Tibial nerve (tissue), 4 donors: ENCODE results near the gene HAUS6. TPM values are rescaled to one million over a fixed set of nuclear protein-coding genes. Genes with fewer than 3 reads are reported as not detected.

Experiments used
- DNase-seq, 2 donors: peaks; one replicate each; pipeline ENCODE4 v3.0.0-alpha.2; 2019; ENCODE audit warnings: low spot score in 2 of 2
- H3K27ac ChIP-seq, 4 donors: fragments of 200-600 bp; sonication (generic) in 3 of 4; one replicate each; pipeline ENCODE4 v1.5.1; 2017 to 2019; ENCODE audit warnings: mild to moderate bottlenecking in 1 of 4
- H3K27me3 ChIP-seq, 2 donors: fragments of 200-600 bp; sonication (generic) in 1 of 2; one replicate each; pipeline versions ENCODE4 v1.5.1 to v1.6.0; 2017 to 2019
- H3K36me3 ChIP-seq, 3 donors: fragments of 200-600 bp; sonication (generic); one replicate each; pipeline ENCODE4 v1.5.1; 2018 to 2019
- H3K4me1 ChIP-seq, 4 donors: fragments of 200-600 bp; sonication (generic) in 3 of 4; one replicate each; pipeline ENCODE4 v1.5.1; 2017 to 2019
- H3K4me3 ChIP-seq, 4 donors: fragments of 200-600 bp; sonication (generic) in 3 of 4; one replicate each; pipeline ENCODE4 v1.5.1; 2017 to 2019; ENCODE audit warnings: mild to moderate bottlenecking in 1 of 4, moderate library complexity in 1 of 4
- H3K9me3 ChIP-seq, 4 donors: fragments of 200-600 bp; sonication (generic) in 3 of 4; one replicate each; pipeline ENCODE4 v1.5.1; 2017 to 2019
- EP300 ChIP-seq, 2 donors: sonication (generic); formaldehyde crosslinking; IDR thresholded peaks; one replicate each; pipeline ENCODE4 v1.6.1; 2017; ENCODE audit warnings: antibody characterized with exemption in 2 of 2, mild to moderate bottlenecking in 1 of 2
- POLR2A ChIP-seq, 2 donors: fragments of 450-650 bp; IDR thresholded peaks; one replicate each; pipeline ENCODE4 v1.6.1; 2017; ENCODE audit warnings: antibody characterized with exemption in 2 of 2, mild to moderate bottlenecking in 2 of 2, moderate library complexity in 2 of 2
- WGBS, 2 donors: methylation state at CpG; one replicate each; pipeline ENCODE4 v1.1.5; 2018; 5-methylcytosine and 5-hydroxymethylcytosine counted together
- total RNA-seq, 4 donors: library from RNA; depleted of rRNA; stranded (reverse); fragments of >200 nt; gene quantifications; one replicate each; pipeline ENCODE4 v1.1.0, GENCODE V29; 2016
- TF ChIP-seq, protein P1 (sequence below), 5 experiments: fragments of 200-600 bp in 3 of 5; fragments of 450-650 bp in 2 of 5; sonication (generic) in 3 of 5; IDR thresholded peaks; one replicate each; pipeline ENCODE4 v1.5.1; 2016 to 2019; ENCODE audit warnings: antibody characterized with exemption in 5 of 5, mild to moderate bottlenecking in 3 of 5, moderate library complexity in 2 of 5

The HAUS6 gene
- total RNA-seq, 4 donors from 2014 or later, result 10.1 to 37.1 (median 11.2) TPM

DNA sequence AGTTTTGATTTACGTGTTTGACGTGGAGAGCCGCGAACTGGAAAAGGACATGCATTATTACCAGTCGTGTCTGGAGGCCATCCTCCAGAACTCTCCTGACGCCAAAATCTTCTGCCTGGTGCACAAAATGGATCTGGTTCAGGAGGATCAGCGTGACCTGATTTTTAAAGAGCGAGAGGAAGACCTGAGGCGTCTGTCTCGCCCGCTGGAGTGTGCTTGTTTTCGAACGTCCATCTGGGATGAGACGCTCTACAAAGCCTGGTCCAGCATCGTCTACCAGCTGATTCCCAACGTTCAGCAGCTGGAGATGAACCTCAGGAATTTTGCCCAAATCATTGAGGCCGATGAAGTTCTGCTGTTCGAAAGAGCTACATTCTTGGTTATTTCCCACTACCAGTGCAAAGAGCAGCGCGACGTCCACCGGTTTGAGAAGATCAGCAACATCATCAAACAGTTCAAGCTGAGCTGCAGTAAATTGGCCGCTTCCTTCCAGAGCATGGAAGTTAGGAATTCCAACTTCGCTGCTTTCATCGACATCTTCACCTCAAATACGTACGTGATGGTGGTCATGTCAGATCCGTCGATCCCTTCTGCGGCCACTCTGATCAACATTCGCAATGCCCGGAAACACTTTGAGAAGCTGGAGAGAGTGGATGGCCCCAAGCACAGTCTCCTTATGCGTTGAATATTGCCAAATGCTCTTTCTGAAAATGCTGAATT, 52.6 kb downstream of the HAUS6 start:
- Histone ChIP-seq H3K27me3 (no peaks in the 10 kb centered on the region), H3K9me3 (no peaks in the 10 kb centered on the region), H3K4me3 (peak overlapping the region; percentile 68 to 99 (median 94)), H3K4me1 (peaks cover 0 to 54% (median 28%) of the 10 kb centered on the region in 4 donors), H3K36me3 (peaks cover 0 to 14% (median 0%) of the 10 kb centered on the region in 3 donors), H3K27ac (peak overlapping the region; percentile 98 to 99 (median 99))
- peak in 1 of 2 donors; percentile 16 for DNase-seq
- TF ChIP-seq, protein P1, sequence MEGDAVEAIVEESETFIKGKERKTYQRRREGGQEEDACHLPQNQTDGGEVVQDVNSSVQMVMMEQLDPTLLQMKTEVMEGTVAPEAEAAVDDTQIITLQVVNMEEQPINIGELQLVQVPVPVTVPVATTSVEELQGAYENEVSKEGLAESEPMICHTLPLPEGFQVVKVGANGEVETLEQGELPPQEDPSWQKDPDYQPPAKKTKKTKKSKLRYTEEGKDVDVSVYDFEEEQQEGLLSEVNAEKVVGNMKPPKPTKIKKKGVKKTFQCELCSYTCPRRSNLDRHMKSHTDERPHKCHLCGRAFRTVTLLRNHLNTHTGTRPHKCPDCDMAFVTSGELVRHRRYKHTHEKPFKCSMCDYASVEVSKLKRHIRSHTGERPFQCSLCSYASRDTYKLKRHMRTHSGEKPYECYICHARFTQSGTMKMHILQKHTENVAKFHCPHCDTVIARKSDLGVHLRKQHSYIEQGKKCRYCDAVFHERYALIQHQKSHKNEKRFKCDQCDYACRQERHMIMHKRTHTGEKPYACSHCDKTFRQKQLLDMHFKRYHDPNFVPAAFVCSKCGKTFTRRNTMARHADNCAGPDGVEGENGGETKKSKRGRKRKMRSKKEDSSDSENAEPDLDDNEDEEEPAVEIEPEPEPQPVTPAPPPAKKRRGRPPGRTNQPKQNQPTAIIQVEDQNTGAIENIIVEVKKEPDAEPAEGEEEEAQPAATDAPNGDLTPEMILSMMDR (IDR thresholded peaks at IDR 0.05), result no peak
- no peak for TF ChIP-seq EP300 (IDR thresholded peaks at IDR 0.05)
- no peak for TF ChIP-seq POLR2A (IDR thresholded peaks at IDR 0.05)
- 3 to 8% methylated on average over 33 of the region's 33 CpGs for WGBS, 2 donors

GRCh38 chr9:19048966-19049916, 53.5 kb downstream of the HAUS6 start, which contains the start of gene RRAGA:
TSS of gene RRAGA (plus strand) at chr9:19049427. CDS start at chr9:19049660, 233 bp downstream.
- DNase-seq, result peak; percentile 89 to 91
- no peaks in the 10 kb centered on the region for H3K27me3 ChIP-seq
- H3K4me1 ChIP-seq, result peaks cover 0 to 48% (median 28%) of the 10 kb centered on the region in 4 donors
- TF ChIP-seq EP300 (IDR thresholded peaks at IDR 0.05) (peak; percentile 36 to 95), POLR2A (IDR thresholded peaks at IDR 0.05) (peak; percentile 71 to 90)
- TF ChIP-seq, protein P1 (IDR thresholded peaks at IDR 0.05), result peak; percentile 83 to 97 (median 87)
- H3K4me3 ChIP-seq, result peak within 1 kb of the TSS; percentile 68 to 99 (median 94)
- WGBS, 2 donors, result 1% methylated on average over 60 to 81 of the region's 82 CpGs
- no peaks in the 10 kb centered on the region for H3K9me3 ChIP-seq
- H3K36me3 ChIP-seq, result peaks cover 0 to 10% (median 0%) of the 10 kb centered on the region in 3 donors
- H3K27ac ChIP-seq, result peak within 1 kb of the TSS; percentile 98 to 99 (median 99)

DNA sequence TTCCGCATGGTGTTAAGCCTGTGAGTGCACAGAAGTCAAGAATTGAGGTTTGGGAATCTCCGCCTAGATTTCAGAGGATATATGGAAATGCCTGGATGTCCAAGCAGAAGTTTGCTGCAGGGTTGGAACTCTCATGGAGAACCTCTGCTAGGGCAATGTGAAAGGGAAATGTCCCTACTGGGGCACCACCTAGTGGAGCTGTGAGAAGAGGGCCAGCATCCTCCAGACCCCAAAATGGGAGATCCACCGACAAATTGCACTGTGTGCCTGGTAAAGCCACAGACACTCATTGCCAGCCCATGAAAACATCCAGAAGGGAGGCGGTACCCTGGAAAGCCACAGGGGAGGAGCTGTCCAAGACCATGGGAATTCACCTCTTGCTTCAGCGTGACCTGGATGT, 66.1 kb downstream of the HAUS6 start:
- Histone ChIP-seq H3K9me3 (no peaks in the 10 kb centered on the region), H3K36me3 (no peaks in the 10 kb centered on the region), H3K4me3 (no peak overlapping the region), H3K27ac (no peak overlapping the region), H3K4me1 (no peaks in the 10 kb centered on the region), H3K27me3 (no peaks in the 10 kb centered on the region)
- TF ChIP-seq EP300 (IDR thresholded peaks at IDR 0.05) (no peak), POLR2A (IDR thresholded peaks at IDR 0.05) (no peak)
- 99 to 100% methylated on average over 5 of the region's 5 CpGs for WGBS, 2 donors
- DNase-seq, result no peak

- H3K27me3 ChIP-seq, result no peaks in the 10 kb centered on the region
- no peak for DNase-seq
- no peaks in the 10 kb centered on the region for H3K9me3 ChIP-seq
- 75 to 82% methylated on average over 14 to 20 of the region's 20 CpGs for WGBS, 2 donors
- no peak within 1 kb of the TSS for H3K4me3 ChIP-seq
- TF ChIP-seq, protein P1 (IDR thresholded peaks at IDR 0.05), result no peak
- TF ChIP-seq POLR2A (IDR thresholded peaks at IDR 0.05) (no peak), EP300 (IDR thresholded peaks at IDR 0.05) (no peak)
- H3K36me3 ChIP-seq, result no peaks in the 10 kb centered on the region
- H3K27ac ChIP-seq, result no peak within 1 kb of the TSS
- H3K4me1 ChIP-seq, result peaks cover 0 to 7% (median 0%) of the 10 kb centered on the region in 4 donors
Observed at GRCh38 chr9:19033015-19033414, 69.7 kb downstream of the HAUS6 start, which contains the start of gene SAXO1. TSS of gene SAXO1 (minus strand) at chr9:19033209. CDS start at chr9:19032908, 301 bp downstream.

DNA sequence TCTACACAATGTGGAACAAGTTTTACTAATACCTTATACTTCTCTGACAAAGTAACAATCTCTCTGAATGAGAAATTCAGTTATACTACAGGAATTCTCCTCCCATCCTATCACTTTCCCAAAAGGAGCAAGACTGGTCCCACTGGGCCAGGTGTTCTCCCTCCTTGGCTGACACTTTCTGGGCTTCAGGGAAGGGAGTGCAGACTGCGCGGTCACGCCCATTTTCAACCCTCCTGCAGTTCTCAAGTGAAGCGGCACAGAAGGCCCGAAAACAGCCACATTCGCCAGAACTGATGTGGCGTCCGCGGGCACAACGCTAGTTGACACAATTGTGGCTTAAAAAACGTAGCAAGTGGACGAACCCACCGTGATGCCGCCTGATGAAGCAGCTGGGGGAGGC, 70.3 kb downstream of the HAUS6 start:
- 72 to 79% methylated on average over 14 of the region's 14 CpGs for WGBS, 2 donors
- H3K36me3 ChIP-seq, result no peaks in the 10 kb centered on the region

More for the DNA sequence above, 70.3 kb downstream of the HAUS6 start:
- H3K4me3 ChIP-seq, result no peak overlapping the region
- no peaks in the 10 kb centered on the region for H3K27me3 ChIP-seq
- no peak for DNase-seq
- no peaks in the 10 kb centered on the region for H3K9me3 ChIP-seq
- H3K27ac ChIP-seq, result no peak overlapping the region
- TF ChIP-seq EP300 (IDR thresholded peaks at IDR 0.05), result no peak
- TF ChIP-seq, protein P1 (IDR thresholded peaks at IDR 0.05), result no peak
- no peak for TF ChIP-seq POLR2A (IDR thresholded peaks at IDR 0.05)
- H3K4me1 ChIP-seq, result peaks cover 0 to 7% (median 0%) of the 10 kb centered on the region in 4 donors
